ENCODE measurements around the gene SPATA46. TPM values are rescaled to one million over a fixed set of nuclear protein-coding genes. Genes with fewer than 3 reads are reported as not detected.

The SPATA46 gene
- total and polyA plus RNA-seq, 2 donors from 2014 or later: not detected

DNA sequence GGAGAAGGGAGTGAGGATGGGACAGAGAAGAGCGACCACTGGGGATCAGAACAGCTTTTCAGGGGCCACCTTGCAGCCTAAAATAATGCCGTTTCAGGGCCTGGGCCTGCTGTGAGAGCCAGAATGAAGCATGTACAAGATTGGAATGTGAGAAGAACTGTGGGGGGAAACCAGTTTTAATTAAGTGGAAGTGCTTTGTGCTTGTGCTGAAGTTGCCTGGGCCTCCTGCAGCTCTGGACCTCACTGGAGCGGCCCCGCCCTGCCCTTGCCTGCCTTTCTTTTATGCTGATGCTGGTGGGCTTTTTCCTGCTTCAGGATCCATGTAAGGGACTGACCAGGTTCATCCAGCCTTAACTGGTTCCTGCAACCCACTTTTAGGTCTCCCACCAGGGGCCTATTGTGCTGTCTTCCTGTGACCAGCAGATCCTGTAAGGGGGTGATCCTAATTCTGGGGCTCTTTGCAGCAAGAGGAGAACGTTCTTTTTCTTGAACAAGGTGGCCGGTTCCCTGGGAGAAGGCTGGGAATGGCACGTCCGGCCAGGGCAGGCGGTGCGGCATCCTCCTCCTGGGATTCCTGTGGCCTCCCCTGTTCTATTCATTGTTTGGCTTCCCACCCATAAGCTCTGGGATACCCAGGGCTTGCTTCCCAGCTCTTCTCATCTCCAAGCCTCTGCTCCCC, 8.1 kb upstream of the SPATA46 start:
- no peak overlapping the region for H3K9ac ChIP-seq (ENCODE audit: low read length in 3 of 3)
- no peaks in the 10 kb centered on the region for H3K27me3 ChIP-seq (ENCODE audit: control insufficient read depth, insufficient read depth, low read length)
- H3K27ac ChIP-seq (ENCODE audit: low read depth in 2 of 2, low read length in 2 of 2): no peak overlapping the region
- intact Hi-C loops (cut with DNase I): no loop called here
- H3K4me1 ChIP-seq (ENCODE audit: control insufficient read depth in 2 of 3, insufficient read depth in 2 of 3, low read depth in 1 of 3, low read length in 3 of 3): peaks cover 0 to 5% (median 0%) of the 10 kb centered on the region in 3 donors
- DNase-seq: peak in 1 of 5 donors; percentile 33
- H3K9me3 ChIP-seq (ENCODE audit: control insufficient read depth in 2 of 3, insufficient read depth in 1 of 3, low read length in 3 of 3): no peaks in the 10 kb centered on the region
- no peaks in the 10 kb centered on the region for H3K36me3 ChIP-seq (ENCODE audit: control insufficient read depth in 2 of 3, insufficient read depth in 3 of 3, low read length in 3 of 3)
- TF ChIP-seq, protein P1, sequence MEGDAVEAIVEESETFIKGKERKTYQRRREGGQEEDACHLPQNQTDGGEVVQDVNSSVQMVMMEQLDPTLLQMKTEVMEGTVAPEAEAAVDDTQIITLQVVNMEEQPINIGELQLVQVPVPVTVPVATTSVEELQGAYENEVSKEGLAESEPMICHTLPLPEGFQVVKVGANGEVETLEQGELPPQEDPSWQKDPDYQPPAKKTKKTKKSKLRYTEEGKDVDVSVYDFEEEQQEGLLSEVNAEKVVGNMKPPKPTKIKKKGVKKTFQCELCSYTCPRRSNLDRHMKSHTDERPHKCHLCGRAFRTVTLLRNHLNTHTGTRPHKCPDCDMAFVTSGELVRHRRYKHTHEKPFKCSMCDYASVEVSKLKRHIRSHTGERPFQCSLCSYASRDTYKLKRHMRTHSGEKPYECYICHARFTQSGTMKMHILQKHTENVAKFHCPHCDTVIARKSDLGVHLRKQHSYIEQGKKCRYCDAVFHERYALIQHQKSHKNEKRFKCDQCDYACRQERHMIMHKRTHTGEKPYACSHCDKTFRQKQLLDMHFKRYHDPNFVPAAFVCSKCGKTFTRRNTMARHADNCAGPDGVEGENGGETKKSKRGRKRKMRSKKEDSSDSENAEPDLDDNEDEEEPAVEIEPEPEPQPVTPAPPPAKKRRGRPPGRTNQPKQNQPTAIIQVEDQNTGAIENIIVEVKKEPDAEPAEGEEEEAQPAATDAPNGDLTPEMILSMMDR (IDR thresholded peaks at IDR 0.05; ENCODE audit: borderline replicate concordance, extremely low read depth, insufficient read depth): no peak
- no peak for FAIRE-seq
- no peak overlapping the region for H3K4me3 ChIP-seq (ENCODE audit: low read length in 3 of 3)

- TF ChIP-seq, protein P1 (IDR thresholded peaks at IDR 0.05; ENCODE audit: borderline replicate concordance, extremely low read depth, insufficient read depth): no peak
- no peak for FAIRE-seq
- no peaks in the 10 kb centered on the region for H3K27me3 ChIP-seq (ENCODE audit: control insufficient read depth, insufficient read depth, low read length)
- no peaks in the 10 kb centered on the region for H3K36me3 ChIP-seq (ENCODE audit: control insufficient read depth in 2 of 3, insufficient read depth in 3 of 3, low read length in 3 of 3)
- no peak overlapping the region for H3K4me3 ChIP-seq (ENCODE audit: low read length in 3 of 3)
- intact Hi-C loops (cut with DNase I): no loop called here
- DNase-seq: no peak
- peaks cover 0 to 5% (median 0%) of the 10 kb centered on the region in 3 donors for H3K4me1 ChIP-seq (ENCODE audit: control insufficient read depth in 2 of 3, insufficient read depth in 2 of 3, low read depth in 1 of 3, low read length in 3 of 3)
- no peaks in the 10 kb centered on the region for H3K9me3 ChIP-seq (ENCODE audit: control insufficient read depth in 2 of 3, insufficient read depth in 1 of 3, low read length in 3 of 3)
- no peak overlapping the region for H3K27ac ChIP-seq (ENCODE audit: low read depth in 2 of 2, low read length in 2 of 2)
- no peak overlapping the region for H3K9ac ChIP-seq (ENCODE audit: low read length in 3 of 3)
Measured at GRCh38 chr1:162384116-162384515, 7.5 kb upstream of the SPATA46 start.

DNA sequence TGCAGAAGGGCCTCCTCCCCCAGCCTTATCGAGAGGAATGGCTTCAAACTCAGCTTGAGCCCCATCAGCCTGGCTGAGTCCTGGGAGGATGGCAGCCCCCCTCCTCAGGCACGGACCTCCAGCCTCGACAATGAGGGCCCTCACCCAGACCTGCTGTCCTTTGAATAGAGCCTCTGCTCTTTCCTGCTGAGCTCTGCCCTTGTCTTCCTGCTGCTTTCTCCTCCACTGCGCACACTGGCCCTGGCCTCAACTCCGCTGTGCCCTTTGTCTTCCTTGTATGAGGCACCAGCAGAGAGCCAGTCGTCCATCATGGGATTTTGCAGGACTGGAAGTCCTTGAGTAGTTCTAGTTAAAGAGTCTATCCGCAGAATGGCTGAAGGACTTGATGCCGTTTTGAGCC, 6.9 kb upstream of the SPATA46 start:
- Histone ChIP-seq H3K27ac (ENCODE audit: low read depth in 2 of 2, low read length in 2 of 2) (no peak overlapping the region), H3K27me3 (ENCODE audit: control insufficient read depth, insufficient read depth, low read length) (no peaks in the 10 kb centered on the region), H3K36me3 (ENCODE audit: control insufficient read depth in 2 of 3, insufficient read depth in 3 of 3, low read length in 3 of 3) (no peaks in the 10 kb centered on the region), H3K9ac (ENCODE audit: low read length in 3 of 3) (no peak overlapping the region), H3K4me1 (ENCODE audit: control insufficient read depth in 2 of 3, insufficient read depth in 2 of 3, low read depth in 1 of 3, low read length in 3 of 3) (peaks cover 0 to 5% (median 0%) of the 10 kb centered on the region in 3 donors), H3K4me3 (ENCODE audit: low read length in 3 of 3) (no peak overlapping the region), H3K9me3 (ENCODE audit: control insufficient read depth in 2 of 3, insufficient read depth in 1 of 3, low read length in 3 of 3) (no peaks in the 10 kb centered on the region)
- DNase-seq: no peak
- FAIRE-seq: no peak
- TF ChIP-seq, protein P1 (IDR thresholded peaks at IDR 0.05; ENCODE audit: borderline replicate concordance, extremely low read depth, insufficient read depth): no peak
- intact Hi-C loops (cut with DNase I): no loop called here
